Ishikawa (cell line): Measurements from ENCODE around the gene HADHA.

Experiments
- EGR1 ChIP-seq: IDR thresholded peaks from 2 replicates; pipeline ENCODE4 v1.6.1; 2012
- EP300 ChIP-seq: IDR thresholded peaks from 2 replicates; pipeline ENCODE4 v1.6.1; 2012; ENCODE audit warnings: borderline replicate concordance
- MAX ChIP-seq: IDR thresholded peaks from 2 replicates; pipeline ENCODE4 v1.6.1; 2012
- RAD21 ChIP-seq: IDR thresholded peaks from 2 replicates; pipeline ENCODE4 v1.6.1; 2012; ENCODE audit warnings: low read depth
- REST ChIP-seq: IDR thresholded peaks from 2 replicates; pipeline ENCODE4 v1.6.1; 2012; ENCODE audit warnings: low read depth, mild to moderate bottlenecking
- TAF1 ChIP-seq: IDR thresholded peaks from 2 replicates; pipeline ENCODE4 v1.6.1; 2012; ENCODE audit warnings: low read depth, mild to moderate bottlenecking
- TCF12 ChIP-seq: IDR thresholded peaks from 2 replicates; pipeline ENCODE4 v1.6.1; 2012; ENCODE audit warnings: low read depth
- TEAD4 ChIP-seq: IDR thresholded peaks from 2 replicates; pipeline ENCODE4 v1.6.1; 2012
- USF1 ChIP-seq: IDR thresholded peaks from 2 replicates; pipeline ENCODE4 v1.6.1; 2012
- YY1 ChIP-seq: IDR thresholded peaks from 2 replicates; pipeline ENCODE4 v1.6.1; 2012; ENCODE audit warnings: low read depth
- ZBTB7A ChIP-seq: IDR thresholded peaks from 2 replicates; pipeline ENCODE4 v1.6.1; 2012; ENCODE audit warnings: low read depth

GRCh38 chr2:26178746-26179436, 65.5 kb downstream of the HADHA start:
- TF ChIP-seq USF1, result no peak
- no peak for TF ChIP-seq YY1
- TF ChIP-seq MAX, result no peak
- peak; percentile 80 for TF ChIP-seq EGR1
- TF ChIP-seq REST, result no peak
- TF ChIP-seq TEAD4, result no peak
- TF ChIP-seq TAF1, result no peak
- no peak for TF ChIP-seq EP300
- no peak for TF ChIP-seq TCF12
- TF ChIP-seq ZBTB7A, result peak; percentile 83; the same call in 1 of the 2 replicates
- TF ChIP-seq RAD21, result no peak
